ENCODE data around the gene CHAC2. TPM values are rescaled to one million over a fixed set of nuclear protein-coding genes. Genes with fewer than 3 reads are reported as not detected.
A peak's percentile ranks its signal among the peaks of the same experiment; 100 is the strongest.

The CHAC2 gene
- total RNA-seq, 2 experiments from 2014 or later = 17.1 to 18.1 TPM

GRCh38 chr2:53780056-53780455 lies 12.5 kb downstream of the CHAC2 start:
- CTCF ChIA-PET = interaction anchor here (1.2 kb wide), 1 partner anchor 11 kb away, joined by 3 read pairs; no protein-coding TSS in a partner anchor
- Mint-ChIP-seq H3K27ac (no peak overlapping the region), H3K36me3 (ENCODE audit: low read depth) (peaks cover 41% of the 10 kb centered on the region), H3K4me1 (ENCODE audit: low read depth) (peaks cover 29% of the 10 kb centered on the region), H3K9me3 (ENCODE audit: insufficient read depth) (no peaks in the 10 kb centered on the region), H3K27me3 (ENCODE audit: low read depth) (no peaks in the 10 kb centered on the region), H3K4me3 (no peak overlapping the region)
- no peak for DNase-seq
- POLR2A ChIA-PET = no interaction called here
- no peak for ATAC-seq

DNA sequence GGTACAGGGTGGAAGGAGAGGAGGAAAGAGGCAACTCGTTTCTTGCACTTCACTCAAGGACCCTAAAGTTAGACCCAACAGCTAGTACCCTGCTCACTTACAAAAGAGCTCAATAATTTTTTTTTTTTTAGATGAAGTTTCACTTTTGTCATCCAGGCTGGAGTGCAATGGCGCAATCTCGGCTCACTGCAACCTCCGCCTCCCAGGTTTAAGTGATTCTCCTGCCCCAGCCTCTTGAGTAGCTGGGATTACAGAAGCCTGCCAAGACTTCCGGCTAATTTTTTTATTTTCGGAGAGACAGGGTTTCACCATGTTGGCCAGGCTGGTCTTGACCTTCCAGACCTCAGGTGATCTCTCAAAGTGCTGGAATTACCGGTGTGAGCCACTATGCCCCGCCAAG lies 15.1 kb downstream of the CHAC2 start:
- Mint-ChIP-seq H3K9me3 (ENCODE audit: insufficient read depth) (no peaks in the 10 kb centered on the region), H3K27ac (no peak overlapping the region), H3K27me3 (ENCODE audit: low read depth) (no peaks in the 10 kb centered on the region), H3K36me3 (ENCODE audit: low read depth) (peaks cover 37% of the 10 kb centered on the region), H3K4me1 (ENCODE audit: low read depth) (peaks cover 29% of the 10 kb centered on the region), H3K4me3 (no peak overlapping the region)
- DNase-seq = no peak
- POLR2A ChIA-PET = interaction anchor here (1.0 kb wide), 1 partner anchor 15 kb away, joined by 4 read pairs; the partner anchor contains the start of gene CHAC2
- CTCF ChIA-PET = interaction anchor here (1.1 kb wide), 1 partner anchor 15 kb away, joined by 3 read pairs; no protein-coding TSS in a partner anchor
- ATAC-seq = no peak

GRCh38 chr2:53784436-53784835 lies 16.8 kb downstream of the CHAC2 start:
- Mint-ChIP-seq H3K36me3 (ENCODE audit: low read depth) (peaks cover 25% of the 10 kb centered on the region), H3K4me3 (peak overlapping the region; percentile 90), H3K4me1 (ENCODE audit: low read depth) (peaks cover 35% of the 10 kb centered on the region), H3K27ac (peak overlapping the region; percentile 10), H3K27me3 (ENCODE audit: low read depth) (no peaks in the 10 kb centered on the region), H3K9me3 (ENCODE audit: insufficient read depth) (no peaks in the 10 kb centered on the region)
- ChIA-PET CTCF (interaction anchor here (1.2 kb wide), 1 partner anchor 16 kb away, joined by 3 read pairs; the partner anchor contains the start of gene CHAC2), POLR2A (interaction anchor here (0.9 to 5.3 kb wide), 3 partner anchors 9 to 28 kb away, joined by 3 to 97 read pairs (median 3); partner anchors contain the start of gene CHAC2)
- no peak for DNase-seq
- ATAC-seq = no peak

GRCh38 chr2:53785366-53785765 lies 17.8 kb downstream of the CHAC2 start:
- DNase-seq (no peak), ATAC-seq (no peak)
- Mint-ChIP-seq H3K4me1 (ENCODE audit: low read depth) (peaks cover 35% of the 10 kb centered on the region), H3K36me3 (ENCODE audit: low read depth) (peaks cover 17% of the 10 kb centered on the region), H3K4me3 (peak overlapping the region; percentile 90), H3K9me3 (ENCODE audit: insufficient read depth) (no peaks in the 10 kb centered on the region), H3K27ac (peak overlapping the region; percentile 66), H3K27me3 (ENCODE audit: low read depth) (no peaks in the 10 kb centered on the region)
- POLR2A ChIA-PET = interaction anchor here (0.6 to 5.3 kb wide), 5 partner anchors 9 to 41 kb away, joined by 3 to 97 read pairs (median 3); partner anchors contain the start of gene CHAC2
- CTCF ChIA-PET = interaction anchor here (1.4 to 2.9 kb wide), 2 partner anchors 16 to 18 kb away, joined by 3 to 13 read pairs; partner anchors contain the start of gene CHAC2

- POLR2A ChIA-PET = interaction anchor here (0.6 to 5.3 kb wide), 4 partner anchors 10 to 159 kb away, joined by 3 to 97 read pairs (median 10); partner anchors contain the start of gene CHAC2
- ATAC-seq = peak; percentile 25
- peaks cover 37% of the 10 kb centered on the region for H3K4me1 Mint-ChIP-seq (ENCODE audit: low read depth)
Observed at GRCh38 chr2:53786352-53786704, 18.7 kb downstream of the CHAC2 start.

GRCh38 chr2:53786705-53787613 lies 19.4 kb downstream of the CHAC2 start, which contains the start of the genes ASB3 and ERLEC1:
Gene ASB3, minus strand, starts transcription at chr2:53786953. Its CDS starts 21,381 bp downstream, at chr2:53765572.
Gene ERLEC1, plus strand, starts transcription at chr2:53787044. Its CDS starts 167 bp downstream, at chr2:53787211.
- POLR2A ChIA-PET = interaction anchor here (0.6 to 5.3 kb wide), 6 partner anchors 10 to 183 kb away, joined by 3 to 97 read pairs (median 6); partner anchors contain the start of genes CHAC2 and PSME4
- Mint-ChIP-seq H3K36me3 (ENCODE audit: low read depth) (peaks cover 11% of the 10 kb centered on the region), H3K9me3 (ENCODE audit: insufficient read depth) (no peaks in the 10 kb centered on the region), H3K4me1 (ENCODE audit: low read depth) (peaks cover 37% of the 10 kb centered on the region), H3K27ac (peak within 1 kb of the TSS; percentile 92), H3K4me3 (peak within 1 kb of the TSS; percentile 90), H3K27me3 (ENCODE audit: low read depth) (no peaks in the 10 kb centered on the region)
- peak; percentile 92 for ATAC-seq
- DNase-seq = peak; percentile 95
- CTCF ChIA-PET = interaction anchor here (0.6 to 2.9 kb wide), 6 partner anchors 10 to 55 kb away, joined by 3 to 13 read pairs (median 4); partner anchors contain the start of gene CHAC2

More at GRCh38 chr2:53786352-53786704, 18.7 kb downstream of the CHAC2 start:
- peak overlapping the region; percentile 92 for H3K27ac Mint-ChIP-seq
- peak; percentile 46 for DNase-seq
- H3K4me3 Mint-ChIP-seq = peak overlapping the region; percentile 90
- H3K27me3 Mint-ChIP-seq (ENCODE audit: low read depth) = no peaks in the 10 kb centered on the region
- CTCF ChIA-PET = interaction anchor here (0.9 to 2.9 kb wide), 4 partner anchors 10 to 19 kb away, joined by 3 to 13 read pairs (median 4); partner anchors contain the start of gene CHAC2
- H3K9me3 Mint-ChIP-seq (ENCODE audit: insufficient read depth) = no peaks in the 10 kb centered on the region
- H3K36me3 Mint-ChIP-seq (ENCODE audit: low read depth) = peaks cover 14% of the 10 kb centered on the region

DNA sequence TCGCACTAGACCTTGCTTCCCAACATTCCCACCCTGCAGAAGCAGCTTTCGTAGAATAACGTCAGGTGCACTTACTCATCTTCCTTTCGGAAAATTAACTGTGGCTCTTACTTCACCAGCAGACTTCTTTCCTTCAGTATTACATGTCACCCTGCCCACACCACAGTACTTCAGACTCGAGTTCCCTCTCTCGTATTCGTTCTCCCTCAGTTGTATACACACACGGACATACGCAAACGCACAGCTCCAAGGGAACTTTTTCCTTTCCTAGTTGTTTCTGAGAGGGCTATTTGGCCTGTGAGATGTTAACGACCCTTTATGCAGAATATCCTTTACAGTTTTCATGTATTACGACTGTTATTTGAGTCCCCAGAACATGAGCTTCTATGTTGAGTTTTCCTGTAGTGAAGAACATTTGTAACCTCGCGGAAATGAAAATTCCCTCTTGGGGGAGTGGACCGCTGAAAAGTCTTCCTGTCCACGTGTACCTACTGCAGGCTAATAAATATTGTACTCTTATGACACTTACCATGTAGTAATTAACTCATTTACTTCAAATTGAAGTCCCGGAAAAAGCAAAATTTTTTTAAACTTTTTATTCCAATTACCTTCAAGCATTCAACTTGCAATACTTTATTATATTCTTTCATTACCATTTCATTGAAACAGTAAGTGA lies 20.1 kb downstream of the CHAC2 start:
- Mint-ChIP-seq H3K4me1 (ENCODE audit: low read depth) (peaks cover 32% of the 10 kb centered on the region), H3K36me3 (ENCODE audit: low read depth) (peaks cover 8% of the 10 kb centered on the region), H3K9me3 (ENCODE audit: insufficient read depth) (no peaks in the 10 kb centered on the region), H3K4me3 (peak overlapping the region; percentile 90), H3K27ac (peak overlapping the region; percentile 92), H3K27me3 (ENCODE audit: low read depth) (no peaks in the 10 kb centered on the region)
- DNase-seq (peak; percentile 24), ATAC-seq (peak; percentile 28)
- POLR2A ChIA-PET = interaction anchor here (0.6 to 5.3 kb wide), 4 partner anchors 11 to 183 kb away, joined by 3 to 97 read pairs (median 10); partner anchors contain the start of genes CHAC2 and PSME4
- CTCF ChIA-PET = interaction anchor here (0.7 to 2.9 kb wide), 3 partner anchors 9 to 20 kb away, joined by 3 to 13 read pairs (median 3); partner anchors contain the start of gene CHAC2

DNA sequence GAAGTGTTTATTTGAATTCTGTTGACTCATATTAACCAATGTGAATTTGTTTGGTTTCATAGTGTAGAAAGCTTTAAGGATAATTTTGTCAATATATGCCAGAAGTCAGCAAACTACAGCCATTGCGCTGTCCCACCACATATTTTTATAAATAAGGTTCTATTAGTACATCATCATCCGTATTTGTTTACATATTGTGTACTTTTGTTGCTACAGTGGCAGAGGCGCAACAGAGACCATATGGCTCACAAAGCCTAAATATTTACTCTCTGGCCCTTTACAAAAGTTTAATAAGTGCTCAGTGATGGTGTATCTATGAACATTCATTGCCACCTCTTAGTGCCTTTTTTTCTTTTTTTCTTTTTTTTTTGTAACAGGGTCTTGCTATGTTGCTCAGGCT lies 25.7 kb downstream of the CHAC2 start:
- CTCF ChIA-PET = interaction anchor here (1.0 kb wide), 1 partner anchor 12 kb away, joined by 3 read pairs; no protein-coding TSS in a partner anchor
- Mint-ChIP-seq H3K4me1 (ENCODE audit: low read depth) (peaks cover 9% of the 10 kb centered on the region), H3K4me3 (no peak overlapping the region), H3K36me3 (ENCODE audit: low read depth) (peaks cover 5% of the 10 kb centered on the region), H3K27me3 (ENCODE audit: low read depth) (no peaks in the 10 kb centered on the region), H3K27ac (no peak overlapping the region), H3K9me3 (ENCODE audit: insufficient read depth) (no peaks in the 10 kb centered on the region)
- no peak for ATAC-seq
- POLR2A ChIA-PET = no interaction called here
- DNase-seq = no peak

- ChIA-PET POLR2A (no interaction called here), CTCF (no interaction called here)
- no peaks in the 10 kb centered on the region for H3K9me3 Mint-ChIP-seq (ENCODE audit: insufficient read depth)
- peaks cover 7% of the 10 kb centered on the region for H3K4me1 Mint-ChIP-seq (ENCODE audit: low read depth)
- peaks cover 8% of the 10 kb centered on the region for H3K36me3 Mint-ChIP-seq (ENCODE audit: low read depth)
- ATAC-seq = no peak
- no peak overlapping the region for H3K4me3 Mint-ChIP-seq
- no peak overlapping the region for H3K27ac Mint-ChIP-seq
- DNase-seq = no peak
- H3K27me3 Mint-ChIP-seq (ENCODE audit: low read depth) = no peaks in the 10 kb centered on the region
Observed at GRCh38 chr2:53793821-53794220, 26.2 kb downstream of the CHAC2 start.

GRCh38 chr2:53801547-53801946 lies 33.9 kb downstream of the CHAC2 start:
- H3K4me1 Mint-ChIP-seq (ENCODE audit: low read depth) = peaks cover 12% of the 10 kb centered on the region
- no peaks in the 10 kb centered on the region for H3K9me3 Mint-ChIP-seq (ENCODE audit: insufficient read depth)
- DNase-seq (no peak), ATAC-seq (no peak)
- peaks cover 35% of the 10 kb centered on the region for H3K36me3 Mint-ChIP-seq (ENCODE audit: low read depth)
- no peak overlapping the region for H3K4me3 Mint-ChIP-seq
- POLR2A ChIA-PET = interaction anchor here (0.6 kb wide), 1 partner anchor 14 kb away, joined by 3 read pairs; no protein-coding TSS in a partner anchor
- CTCF ChIA-PET = interaction anchor here (1.8 kb wide), 1 partner anchor 15 kb away, joined by 5 read pairs; the partner anchor contains the start of genes ASB3 and ERLEC1
- H3K27ac Mint-ChIP-seq = no peak overlapping the region
- H3K27me3 Mint-ChIP-seq (ENCODE audit: low read depth) = no peaks in the 10 kb centered on the region

DNA sequence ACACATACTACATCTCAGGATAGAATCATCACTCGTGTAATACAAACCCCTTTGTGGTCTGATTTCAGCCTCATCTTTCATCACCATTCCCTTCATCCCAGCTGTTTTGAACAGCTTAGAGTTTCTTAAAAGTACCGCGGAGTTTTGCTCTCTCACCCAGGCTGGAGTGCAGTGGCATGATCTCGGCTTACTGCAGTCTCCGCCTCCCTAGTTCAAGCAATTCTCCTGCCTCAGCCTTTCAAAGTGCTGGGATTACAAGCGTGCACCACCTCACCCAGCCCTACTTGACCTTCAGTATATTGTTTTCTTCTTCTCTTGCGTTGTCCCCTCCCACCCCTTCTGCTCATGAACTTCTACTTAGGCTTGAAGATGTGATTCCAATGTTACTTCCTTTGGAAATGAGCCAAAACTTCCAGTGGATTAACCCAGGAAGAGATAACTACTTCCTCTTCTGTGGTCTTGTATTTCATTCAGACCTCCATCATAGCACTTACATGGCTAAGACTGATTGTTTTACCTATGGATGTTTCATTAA lies 35.1 kb downstream of the CHAC2 start:
- DNase-seq (no peak), ATAC-seq (no peak)
- no peak overlapping the region for H3K27ac Mint-ChIP-seq
- H3K4me3 Mint-ChIP-seq = no peak overlapping the region
- H3K36me3 Mint-ChIP-seq (ENCODE audit: low read depth) = peaks cover 34% of the 10 kb centered on the region
- H3K27me3 Mint-ChIP-seq (ENCODE audit: low read depth) = no peaks in the 10 kb centered on the region
- H3K9me3 Mint-ChIP-seq (ENCODE audit: insufficient read depth) = no peaks in the 10 kb centered on the region
- H3K4me1 Mint-ChIP-seq (ENCODE audit: low read depth) = peaks cover 12% of the 10 kb centered on the region
- ChIA-PET CTCF (no interaction called here), POLR2A (no interaction called here)
